Measurements from ENCODE around the gene USO1. TPM values are rescaled to one million over a fixed set of nuclear protein-coding genes. Genes with fewer than 3 reads are reported as not detected.
A peak's percentile ranks its signal among the peaks of the same experiment; 100 is the strongest.

USO1 gene
- total and polyA plus RNA-seq, 2 of the 8 experiments (the other 6 are each of a cell fraction or from before 2014, with no cell fraction given): 57.3 to 198 TPM

GRCh38 chr4:75724066-75724866, at the start of gene USO1 (continued):
- TF ChIP-seq GABPA (IDR thresholded peaks at IDR 0.05; ENCODE audit: borderline replicate concordance, insufficient read depth, low read length): no peak
- no peak; the same call in 1 of the 2 replicates for TF ChIP-seq E2F6 (IDR thresholded peaks at IDR 0.05)
- no peak for TF ChIP-seq CTBP2 (IDR thresholded peaks at IDR 0.05; ENCODE audit: borderline replicate concordance, insufficient read depth, insufficient read length, low read length)
- peak; percentile 52 for TF ChIP-seq CREB1 (IDR thresholded peaks at IDR 0.05)
- no peak for TF ChIP-seq EZH2 (IDR thresholded peaks at IDR 0.05; ENCODE audit: low read depth, low read length, severe bottlenecking)
- TF ChIP-seq FOSL1 (IDR thresholded peaks at IDR 0.05; ENCODE audit: insufficient read depth, low read depth, low read length): no peak
- no peak for TF ChIP-seq RBBP5 (IDR thresholded peaks at IDR 0.05; ENCODE audit: borderline replicate concordance, low read depth, low read length)
- no peak for TF ChIP-seq CHD1 (IDR thresholded peaks at IDR 0.05; ENCODE audit: low read depth, low read length)
- TF ChIP-seq BCL11A (IDR thresholded peaks at IDR 0.05; ENCODE audit: low read depth in 2 of 2, low read length in 2 of 2): no peak
- TF ChIP-seq EGR1 (IDR thresholded peaks at IDR 0.05; ENCODE audit: borderline replicate concordance, low read depth, low read length): no peak
- peak; percentile 76 for TF ChIP-seq PHF8 (conservative IDR thresholded peaks at IDR 0.05; ENCODE audit: low read depth, low read length)
- TF ChIP-seq SAP30 (IDR thresholded peaks at IDR 0.05; ENCODE audit: insufficient read depth, insufficient replicate concordance, low read length): peak; percentile 42
- TF ChIP-seq RFX5 (IDR thresholded peaks at IDR 0.05; ENCODE audit: borderline replicate concordance, low read depth, low read length): no peak
- TF ChIP-seq RAD21 (IDR thresholded peaks at IDR 0.05 in 1 of 2, conservative IDR thresholded peaks at IDR 0.05 in 1 of 2; ENCODE audit: low read depth in 2 of 2, low read length in 2 of 2): peak; percentile 64 to 73
- TF ChIP-seq SP2 (IDR thresholded peaks at IDR 0.05; ENCODE audit: low read length): no peak
- no peak for TF ChIP-seq YY1 (IDR thresholded peaks at IDR 0.05; ENCODE audit: low read depth, low read length)
- 0 out of 2 replicates have a peak, but pooled peaks have one; percentile 5 for TF ChIP-seq ATF3 (IDR thresholded peaks at IDR 0.05; ENCODE audit: insufficient read depth, low read depth, low read length)
- TF ChIP-seq TEAD4 (IDR thresholded peaks at IDR 0.05; ENCODE audit: low read depth, low read length): peak; percentile 63; the same call in 1 of the 2 replicates
- no peak for TF ChIP-seq JUN (IDR thresholded peaks at IDR 0.05; ENCODE audit: low read depth, low read length)
- no peak for TF ChIP-seq HDAC6 (IDR thresholded peaks at IDR 0.05; ENCODE audit: low read depth, low read length)
- no peak for TF ChIP-seq BRCA1 (IDR thresholded peaks at IDR 0.05; ENCODE audit: low read depth, low read length)
- TF ChIP-seq CHD2 (IDR thresholded peaks at IDR 0.05; ENCODE audit: low read length): peak; percentile 50
- peak; percentile 66 for TF ChIP-seq SP1 (IDR thresholded peaks at IDR 0.05; ENCODE audit: low read depth, low read length)
